CD1c-positive myeloid dendritic cell (primary cell): ENCODE measurements around the gene ACOT8.
"Not testable (repeated sequence)": the region's sequence is repeated elsewhere in the genome, so short reads cannot be mapped to it uniquely, and the experiment has no call there.

Experiments used
- DNase-seq: peaks from one replicate; pipeline ENCODE4 v3.0.0-alpha.2; 2016; ENCODE audit errors: extremely low spot score

Gene ACOT8

GRCh38 chr20:45857114-45857881 is at the start of gene ACOT8, which contains the start of gene ZSWIM3:
Gene ACOT8, minus strand, starts transcription at chr20:45857392. Its CDS starts 77 bp downstream, at chr20:45857315.
Gene ZSWIM3, plus strand, starts transcription at chr20:45857614. Its CDS starts 212 bp downstream, at chr20:45857826.
- DNase-seq, result peak; percentile 100

- DNase-seq, result no peak
These were observed 48.4 kb upstream of the ACOT8 start for GRCh38 chr20:45905505-45906079.

- DNase-seq, result no peak
These were observed 47.7 kb upstream of the ACOT8 start for GRCh38 chr20:45904583-45905504.

- no peak for DNase-seq
These were observed 45.1 kb upstream of the ACOT8 start for GRCh38 chr20:45902199-45902701.

- DNase-seq, result not testable (repeated sequence)
These were observed 44.1 kb upstream of the ACOT8 start for GRCh38 chr20:45901332-45901731.

GRCh38 chr20:45899046-45899835 is 42.0 kb upstream of the ACOT8 start:
- DNase-seq, result no peak

- no peak for DNase-seq
These were observed 41.1 kb upstream of the ACOT8 start for GRCh38 chr20:45898285-45898684.

- no peak for DNase-seq
These were observed 40.5 kb upstream of the ACOT8 start for GRCh38 chr20:45897692-45898091.

- no peak for DNase-seq
These were observed 40.1 kb upstream of the ACOT8 start for GRCh38 chr20:45897289-45897688.

- no peak for DNase-seq
These were observed 39.5 kb upstream of the ACOT8 start for GRCh38 chr20:45896641-45897161.

- no peak for DNase-seq
These were observed 37.6 kb upstream of the ACOT8 start for GRCh38 chr20:45894797-45895196.

GRCh38 chr20:45893831-45894230 is 36.6 kb upstream of the ACOT8 start:
- DNase-seq, result no peak

- no peak for DNase-seq
These were observed 35.8 kb upstream of the ACOT8 start for GRCh38 chr20:45892828-45893500.

- peak; percentile 10 for DNase-seq
These were observed 35.0 kb upstream of the ACOT8 start for GRCh38 chr20:45892049-45892825.

GRCh38 chr20:45890985-45891983 is 34.1 kb upstream of the ACOT8 start, which contains the start of the genes CTSA and NEURL2:
Gene CTSA, plus strand, starts transcription at chr20:45891335. Its CDS starts 234 bp downstream, at chr20:45891569.
Gene NEURL2, minus strand, starts transcription at chr20:45891208. Its CDS starts 217 bp downstream, at chr20:45890991.
- peak; percentile 89 for DNase-seq

- peak; percentile 79 for DNase-seq
These were observed 33.1 kb upstream of the ACOT8 start for GRCh38 chr20:45890077-45890984.

- no peak for DNase-seq
These were observed 31.5 kb upstream of the ACOT8 start for GRCh38 chr20:45888681-45889080.
